ENCODE measurements around the gene ARHGAP15.

ARHGAP15 gene

DNA sequence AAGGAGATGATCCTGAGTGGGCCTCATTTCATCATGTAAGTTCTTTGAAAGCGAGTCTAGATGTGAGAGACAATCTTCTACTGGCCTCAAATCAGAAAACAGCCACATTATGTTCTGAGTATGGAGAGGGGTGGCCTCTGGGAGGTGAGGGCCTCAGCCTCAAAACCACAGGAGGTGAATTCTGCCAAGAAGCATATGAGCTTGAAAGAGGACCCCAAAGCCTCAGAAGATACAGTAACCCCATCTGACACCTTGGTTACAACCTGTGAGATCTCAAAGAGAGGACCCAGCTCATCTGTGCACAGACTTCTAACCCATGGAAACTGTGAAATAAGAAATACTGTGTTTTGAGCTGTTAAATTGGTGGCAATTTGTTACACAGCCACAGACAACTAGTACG lies 200.1 kb downstream of the ARHGAP15 start:
- Histone ChIP-seq H3F3A (ENCODE audit: insufficient read depth) (no peaks in the 10 kb centered on the region), H3K79me2 (ENCODE audit: insufficient read depth, low read length) (no peaks in the 10 kb centered on the region), H3K36me3 (ENCODE audit: low read length) (no peaks in the 10 kb centered on the region), H2AFZ (ENCODE audit: low read depth, low read length, severe bottlenecking) (no peak overlapping the region), H3K4me3 (ENCODE audit: insufficient read depth, low read length, poor library complexity, severe bottlenecking) (no peak overlapping the region), H3K27me3 (ENCODE audit: low read length) (no peaks in the 10 kb centered on the region), H3K9me3 (ENCODE audit: insufficient read depth, low read length) (no peaks in the 10 kb centered on the region), H3K27ac (ENCODE audit: low read depth, low read length) (no peak overlapping the region), H4K20me1 (ENCODE audit: low read depth, low read length) (no peaks in the 10 kb centered on the region), H3K9me2 (replicated peaks; ENCODE audit: insufficient read depth, low read length) (no peaks in the 10 kb centered on the region), H3K9ac (ENCODE audit: low read length) (no peak overlapping the region), H3K4me2 (ENCODE audit: low read depth, low read length, poor library complexity, severe bottlenecking) (no peak overlapping the region)
- TF ChIP-seq EZH2phosphoT487 (conservative IDR thresholded peaks at IDR 0.05; ENCODE audit: low read length) (no peak), CTCF (IDR thresholded peaks at IDR 0.05; ENCODE audit: insufficient read depth, low read length, poor library complexity, severe bottlenecking) (no peak)

DNA sequence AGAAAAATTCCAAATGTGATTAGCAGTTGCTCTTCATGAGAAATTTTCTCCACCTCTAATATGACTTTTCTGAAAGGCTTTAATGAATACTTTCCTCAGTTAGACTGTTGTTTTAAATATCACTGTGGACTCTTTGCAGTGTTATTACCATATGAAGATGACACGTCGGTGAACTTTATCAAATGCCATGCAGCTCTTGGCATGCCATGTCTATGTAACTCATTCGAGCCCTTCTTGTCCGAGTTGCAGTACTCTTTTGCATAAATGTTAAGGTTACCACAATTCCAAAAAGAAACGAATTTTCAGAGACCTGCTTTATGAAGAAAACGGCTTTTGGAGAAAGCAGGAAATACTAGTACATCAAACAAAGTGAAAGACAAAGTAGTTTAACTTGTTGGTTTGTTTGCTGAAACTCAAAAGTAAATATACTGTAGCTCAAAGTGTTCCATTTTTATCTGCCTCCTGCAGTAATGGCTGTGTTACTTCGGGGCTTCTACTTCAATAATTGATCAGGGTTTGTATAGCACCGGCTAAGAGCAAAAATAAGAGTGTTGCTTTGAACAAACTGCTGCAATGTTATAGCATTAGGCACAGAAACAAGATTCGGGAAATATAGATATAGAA lies 204.1 kb downstream of the ARHGAP15 start:
- no peak overlapping the region for H3K4me2 ChIP-seq (ENCODE audit: low read depth, low read length, poor library complexity, severe bottlenecking)
- no peaks in the 10 kb centered on the region for H3F3A ChIP-seq (ENCODE audit: insufficient read depth)
- no peaks in the 10 kb centered on the region for H3K36me3 ChIP-seq (ENCODE audit: low read length)
- no peak overlapping the region for H3K4me3 ChIP-seq (ENCODE audit: insufficient read depth, low read length, poor library complexity, severe bottlenecking)
- no peak overlapping the region for H3K27ac ChIP-seq (ENCODE audit: low read depth, low read length)
- H3K9ac ChIP-seq (ENCODE audit: low read length): no peak overlapping the region
- H3K79me2 ChIP-seq (ENCODE audit: insufficient read depth, low read length): no peaks in the 10 kb centered on the region
- no peaks in the 10 kb centered on the region for H4K20me1 ChIP-seq (ENCODE audit: low read depth, low read length)
- TF ChIP-seq CTCF (IDR thresholded peaks at IDR 0.05; ENCODE audit: insufficient read depth, low read length, poor library complexity, severe bottlenecking) (no peak), EZH2phosphoT487 (conservative IDR thresholded peaks at IDR 0.05; ENCODE audit: low read length) (no peak)
- no peak overlapping the region for H2AFZ ChIP-seq (ENCODE audit: low read depth, low read length, severe bottlenecking)
- no peaks in the 10 kb centered on the region for H3K27me3 ChIP-seq (ENCODE audit: low read length)
- H3K9me2 ChIP-seq (replicated peaks; ENCODE audit: insufficient read depth, low read length): no peaks in the 10 kb centered on the region
- H3K9me3 ChIP-seq (ENCODE audit: insufficient read depth, low read length): no peaks in the 10 kb centered on the region

GRCh38 chr2:143333847-143334246 lies 204.6 kb downstream of the ARHGAP15 start:
- H3K9me3 ChIP-seq (ENCODE audit: insufficient read depth, low read length): no peaks in the 10 kb centered on the region
- H3K4me3 ChIP-seq (ENCODE audit: insufficient read depth, low read length, poor library complexity, severe bottlenecking): no peak overlapping the region
- H2AFZ ChIP-seq (ENCODE audit: low read depth, low read length, severe bottlenecking): no peak overlapping the region
- no peaks in the 10 kb centered on the region for H3K27me3 ChIP-seq (ENCODE audit: low read length)
- no peaks in the 10 kb centered on the region for H3K9me2 ChIP-seq (replicated peaks; ENCODE audit: insufficient read depth, low read length)
- no peak overlapping the region for H3K27ac ChIP-seq (ENCODE audit: low read depth, low read length)
- TF ChIP-seq CTCF (IDR thresholded peaks at IDR 0.05; ENCODE audit: insufficient read depth, low read length, poor library complexity, severe bottlenecking): no peak
- no peak for TF ChIP-seq EZH2phosphoT487 (conservative IDR thresholded peaks at IDR 0.05; ENCODE audit: low read length)
- no peaks in the 10 kb centered on the region for H4K20me1 ChIP-seq (ENCODE audit: low read depth, low read length)
- H3K9ac ChIP-seq (ENCODE audit: low read length): no peak overlapping the region
- H3F3A ChIP-seq (ENCODE audit: insufficient read depth): no peaks in the 10 kb centered on the region
- no peaks in the 10 kb centered on the region for H3K36me3 ChIP-seq (ENCODE audit: low read length)
- no peak overlapping the region for H3K4me2 ChIP-seq (ENCODE audit: low read depth, low read length, poor library complexity, severe bottlenecking)
- H3K79me2 ChIP-seq (ENCODE audit: insufficient read depth, low read length): no peaks in the 10 kb centered on the region

Measured in SU-DHL-6 (cell line).